DOHH2 (cell line): Measurements from ENCODE around the gene CDKL4.

Source experiments
- EZH2phosphoT487 ChIP-seq: fragments of 200-600 bp; sonication (generic); IDR thresholded peaks from 2 replicates; pipeline ENCODE4 v1.6.1; 2017; ENCODE audit warnings: borderline replicate concordance, mild to moderate bottlenecking, antibody characterized with exemption, low read length, moderate library complexity, mixed read lengths
- TF ChIP-seq, protein P1 (sequence below): fragments of 200-600 bp; sonication (generic); IDR thresholded peaks from one replicate; pipeline ENCODE4 v1.5.1; 2014; ENCODE audit warnings: antibody characterized with exemption, mild to moderate bottlenecking, low read depth, low read length; ENCODE audit not compliant: poor library complexity, severe bottlenecking

DNA sequence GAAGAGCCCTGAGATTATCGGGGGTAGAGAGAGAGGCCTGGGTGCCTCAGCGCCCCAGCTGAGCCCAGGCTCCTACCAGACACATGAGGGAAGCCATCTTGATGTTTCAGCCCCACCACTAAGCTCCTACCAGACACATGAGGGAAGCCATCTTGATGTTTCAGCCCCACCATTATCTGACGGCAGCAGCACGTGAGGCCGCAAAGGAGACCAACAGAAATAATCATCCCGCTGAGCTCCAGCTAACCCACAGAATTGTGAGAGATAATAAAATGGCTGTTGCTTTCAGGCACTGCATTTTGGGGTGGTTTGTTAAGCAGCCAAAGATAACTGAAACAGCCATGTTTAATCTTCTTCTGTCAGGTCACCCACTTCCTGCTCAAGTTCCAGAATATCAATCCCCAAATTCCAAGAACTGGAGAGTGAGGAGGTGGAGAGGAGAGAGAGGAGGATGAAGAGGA, 93.6 kb downstream of the CDKL4 start:
- TF ChIP-seq, protein P1, sequence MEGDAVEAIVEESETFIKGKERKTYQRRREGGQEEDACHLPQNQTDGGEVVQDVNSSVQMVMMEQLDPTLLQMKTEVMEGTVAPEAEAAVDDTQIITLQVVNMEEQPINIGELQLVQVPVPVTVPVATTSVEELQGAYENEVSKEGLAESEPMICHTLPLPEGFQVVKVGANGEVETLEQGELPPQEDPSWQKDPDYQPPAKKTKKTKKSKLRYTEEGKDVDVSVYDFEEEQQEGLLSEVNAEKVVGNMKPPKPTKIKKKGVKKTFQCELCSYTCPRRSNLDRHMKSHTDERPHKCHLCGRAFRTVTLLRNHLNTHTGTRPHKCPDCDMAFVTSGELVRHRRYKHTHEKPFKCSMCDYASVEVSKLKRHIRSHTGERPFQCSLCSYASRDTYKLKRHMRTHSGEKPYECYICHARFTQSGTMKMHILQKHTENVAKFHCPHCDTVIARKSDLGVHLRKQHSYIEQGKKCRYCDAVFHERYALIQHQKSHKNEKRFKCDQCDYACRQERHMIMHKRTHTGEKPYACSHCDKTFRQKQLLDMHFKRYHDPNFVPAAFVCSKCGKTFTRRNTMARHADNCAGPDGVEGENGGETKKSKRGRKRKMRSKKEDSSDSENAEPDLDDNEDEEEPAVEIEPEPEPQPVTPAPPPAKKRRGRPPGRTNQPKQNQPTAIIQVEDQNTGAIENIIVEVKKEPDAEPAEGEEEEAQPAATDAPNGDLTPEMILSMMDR, result no peak
- no peak for TF ChIP-seq EZH2phosphoT487
